Chondrocyte (in vitro differentiated cells): ENCODE results near the gene SLC25A21. TPM values are rescaled to one million over a fixed set of nuclear protein-coding genes. Genes with fewer than 3 reads are reported as not detected.

Source experiments
- DNase-seq: peaks from one replicate; pipeline ENCODE4 v3.0.0; 2021; ENCODE audit warnings: mixed read lengths, low spot score
- H3K27ac Mint-ChIP-seq: one replicate; pipeline ENCODE4 v1.8.0; 2021; ENCODE audit warnings: mild to moderate bottlenecking, moderate library complexity, mixed read lengths; ENCODE audit not compliant: unreplicated experiment
- H3K27me3 Mint-ChIP-seq: 2 replicates; pipeline ENCODE4 v1.8.0; 2021; ENCODE audit warnings: low read depth, mixed read lengths
- H3K36me3 Mint-ChIP-seq: 2 replicates; pipeline ENCODE4 v1.8.0; 2021; ENCODE audit warnings: low read depth, mixed read lengths
- H3K4me1 Mint-ChIP-seq: 2 replicates; pipeline ENCODE4 v1.8.0; 2021; ENCODE audit warnings: low read depth, mild to moderate bottlenecking, mixed read lengths
- H3K4me3 Mint-ChIP-seq: one replicate; pipeline ENCODE4 v1.8.0; 2021; ENCODE audit warnings: mild to moderate bottlenecking, moderate library complexity, mixed read lengths; ENCODE audit not compliant: unreplicated experiment
- H3K9me3 Mint-ChIP-seq: 2 replicates; pipeline ENCODE4 v1.8.0; 2021; ENCODE audit warnings: low read depth, mixed read lengths
- total RNA-seq: library from RNA; stranded (reverse); gene quantifications from 3 replicates; pipeline ENCODE4 v1.2.1, GENCODE V29; 2021
- TF ChIP-seq, protein P1 (sequence below): fragments of 200-600 bp; sonication (generic); IDR thresholded peaks from 2 replicates; pipeline ENCODE4 v1.5.0; 2021; ENCODE audit warnings: antibody characterized with exemption, mild to moderate bottlenecking, moderate library complexity

Gene SLC25A21
- total RNA-seq, 1 donor from 2014 or later: 0.22 TPM

DNA sequence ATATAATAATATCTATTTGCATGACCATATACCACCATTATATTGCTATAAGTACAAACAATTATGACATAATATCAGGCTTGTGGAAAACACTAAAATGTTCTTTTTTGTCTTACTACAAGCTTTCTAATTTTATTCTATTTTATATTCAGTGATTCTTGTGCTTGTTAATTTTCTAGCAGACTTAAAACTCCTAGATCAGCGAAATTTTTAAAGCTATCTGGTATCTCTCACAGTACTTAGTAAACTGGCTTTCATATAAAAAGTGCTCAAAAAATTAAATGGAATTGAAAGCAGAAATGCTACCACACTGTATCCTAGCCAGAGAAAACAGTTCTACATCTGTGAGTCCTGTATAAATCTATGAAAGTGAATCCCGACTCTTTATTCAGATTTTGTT lies 405.4 kb downstream of the SLC25A21 start:
- peaks cover 3% of the 10 kb centered on the region for H3K9me3 Mint-ChIP-seq
- TF ChIP-seq, protein P1, sequence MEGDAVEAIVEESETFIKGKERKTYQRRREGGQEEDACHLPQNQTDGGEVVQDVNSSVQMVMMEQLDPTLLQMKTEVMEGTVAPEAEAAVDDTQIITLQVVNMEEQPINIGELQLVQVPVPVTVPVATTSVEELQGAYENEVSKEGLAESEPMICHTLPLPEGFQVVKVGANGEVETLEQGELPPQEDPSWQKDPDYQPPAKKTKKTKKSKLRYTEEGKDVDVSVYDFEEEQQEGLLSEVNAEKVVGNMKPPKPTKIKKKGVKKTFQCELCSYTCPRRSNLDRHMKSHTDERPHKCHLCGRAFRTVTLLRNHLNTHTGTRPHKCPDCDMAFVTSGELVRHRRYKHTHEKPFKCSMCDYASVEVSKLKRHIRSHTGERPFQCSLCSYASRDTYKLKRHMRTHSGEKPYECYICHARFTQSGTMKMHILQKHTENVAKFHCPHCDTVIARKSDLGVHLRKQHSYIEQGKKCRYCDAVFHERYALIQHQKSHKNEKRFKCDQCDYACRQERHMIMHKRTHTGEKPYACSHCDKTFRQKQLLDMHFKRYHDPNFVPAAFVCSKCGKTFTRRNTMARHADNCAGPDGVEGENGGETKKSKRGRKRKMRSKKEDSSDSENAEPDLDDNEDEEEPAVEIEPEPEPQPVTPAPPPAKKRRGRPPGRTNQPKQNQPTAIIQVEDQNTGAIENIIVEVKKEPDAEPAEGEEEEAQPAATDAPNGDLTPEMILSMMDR: no peak
- no peak overlapping the region for H3K27ac Mint-ChIP-seq
- no peak for DNase-seq
- no peak overlapping the region for H3K4me3 Mint-ChIP-seq
- H3K27me3 Mint-ChIP-seq: peaks cover 2% of the 10 kb centered on the region
- no peaks in the 10 kb centered on the region for H3K36me3 Mint-ChIP-seq
- H3K4me1 Mint-ChIP-seq: no peaks in the 10 kb centered on the region

DNA sequence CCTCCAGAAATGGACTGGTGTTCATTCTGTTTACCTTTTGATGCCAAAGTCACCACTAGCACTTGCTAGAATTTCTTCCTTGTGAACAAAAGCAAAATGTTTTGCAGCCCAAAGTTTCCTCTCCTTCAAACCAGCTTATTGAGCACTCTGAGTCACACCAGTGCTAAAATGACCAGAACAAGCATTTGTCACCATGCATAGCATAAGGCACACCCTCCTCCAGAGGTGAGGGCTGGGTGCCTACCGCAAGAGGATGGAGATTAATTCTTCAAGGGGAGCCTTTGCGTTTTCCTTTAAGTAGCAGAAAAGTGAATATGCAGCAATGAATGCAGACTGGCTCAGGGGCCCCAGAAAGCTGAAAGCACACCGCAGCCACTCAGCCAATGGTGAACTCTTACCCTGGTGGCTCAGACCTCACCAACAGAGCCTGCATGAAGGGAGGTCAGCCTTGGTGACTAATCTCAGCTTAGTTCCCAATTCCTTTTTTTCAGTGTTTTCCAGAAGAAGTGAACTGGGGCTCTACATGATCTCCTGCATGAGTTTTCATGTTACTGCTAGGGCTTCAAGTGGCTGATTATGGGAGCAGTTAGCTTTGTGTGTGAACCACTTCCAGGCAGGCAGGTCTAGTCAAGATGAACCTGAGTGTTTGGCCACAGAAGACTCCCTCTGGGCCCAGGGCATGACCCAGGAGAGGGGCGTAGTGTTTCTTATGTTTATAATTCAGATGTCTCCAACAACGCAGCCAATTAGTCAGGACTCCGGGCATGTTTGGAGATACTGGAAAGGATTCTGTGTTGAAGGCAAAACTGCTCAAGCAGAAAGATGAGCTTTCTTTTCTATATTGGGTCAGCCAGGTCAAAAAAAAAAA lies 414.4 kb downstream of the SLC25A21 start:
- H3K27ac Mint-ChIP-seq: no peak overlapping the region
- H3K36me3 Mint-ChIP-seq: no peaks in the 10 kb centered on the region
- TF ChIP-seq, protein P1: no peak
- H3K4me3 Mint-ChIP-seq: no peak overlapping the region
- H3K9me3 Mint-ChIP-seq: peaks cover 5% of the 10 kb centered on the region
- H3K27me3 Mint-ChIP-seq: peaks cover 11% of the 10 kb centered on the region
- no peak for DNase-seq
- no peaks in the 10 kb centered on the region for H3K4me1 Mint-ChIP-seq

DNA sequence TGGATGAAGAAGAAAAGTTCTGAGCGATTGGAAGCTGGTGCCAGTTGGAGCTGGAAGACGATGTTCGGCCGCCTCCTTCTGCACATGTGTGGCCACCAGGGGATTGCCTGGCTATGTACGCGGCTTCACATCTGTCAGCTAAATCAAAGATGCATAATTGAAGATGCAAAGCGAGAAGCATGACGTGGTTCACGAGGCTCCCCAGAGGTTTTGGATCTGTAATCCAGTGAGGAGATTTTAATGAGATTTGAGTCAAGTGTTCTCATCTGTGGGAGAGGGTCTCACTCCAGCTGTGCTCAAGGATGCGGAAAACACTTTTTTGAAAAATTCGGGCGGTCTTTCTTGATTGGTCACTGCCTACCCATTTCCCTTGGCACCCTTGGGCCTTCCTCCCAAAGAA lies 416.2 kb downstream of the SLC25A21 start:
- Mint-ChIP-seq H3K27me3 (peaks cover 11% of the 10 kb centered on the region), H3K9me3 (peaks cover 8% of the 10 kb centered on the region), H3K4me1 (no peaks in the 10 kb centered on the region), H3K27ac (no peak overlapping the region), H3K36me3 (no peaks in the 10 kb centered on the region), H3K4me3 (no peak overlapping the region)
- no peak for DNase-seq
- TF ChIP-seq, protein P1: no peak

DNA sequence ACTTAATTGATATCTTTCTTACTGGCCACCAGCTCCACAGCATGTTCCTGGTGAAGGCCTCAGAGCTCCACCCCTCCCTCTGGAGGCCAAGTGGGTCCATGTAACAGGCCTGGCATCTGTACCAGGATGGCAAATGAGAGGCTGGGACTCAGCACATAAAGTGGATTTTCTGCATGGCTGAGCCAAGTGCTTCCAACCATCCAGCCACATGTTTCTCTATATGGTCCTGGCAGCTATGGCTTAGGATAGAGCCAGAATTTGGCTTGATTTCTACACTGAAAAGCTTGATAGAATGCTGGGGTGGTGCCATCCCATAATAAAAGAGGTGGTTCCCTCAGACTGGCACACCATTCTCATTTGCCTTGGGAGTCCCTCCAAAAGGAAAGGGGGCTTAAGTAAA lies 416.6 kb downstream of the SLC25A21 start:
- Mint-ChIP-seq H3K27me3 (peaks cover 11% of the 10 kb centered on the region), H3K4me1 (no peaks in the 10 kb centered on the region), H3K27ac (no peak overlapping the region), H3K36me3 (no peaks in the 10 kb centered on the region), H3K9me3 (peaks cover 8% of the 10 kb centered on the region), H3K4me3 (no peak overlapping the region)
- TF ChIP-seq, protein P1: no peak
- DNase-seq: no peak

DNA sequence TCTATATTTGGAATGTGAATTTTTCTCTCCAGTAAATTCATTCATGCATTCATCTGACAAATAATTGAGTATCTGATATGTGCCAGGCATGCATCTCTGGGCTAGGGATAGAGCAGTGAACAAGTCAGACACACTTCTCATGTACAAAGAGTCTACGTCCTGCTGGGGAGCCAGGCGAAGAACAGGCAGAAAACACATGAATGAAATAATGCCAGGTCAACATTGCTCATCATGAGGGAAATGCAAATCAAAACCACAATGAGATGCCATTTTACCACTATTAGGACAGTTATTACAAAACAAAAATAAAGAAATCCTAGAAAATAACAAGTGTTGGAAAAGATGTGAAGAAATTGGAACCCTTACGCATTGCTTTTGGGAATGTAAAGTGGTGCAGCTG lies 420.5 kb downstream of the SLC25A21 start:
- no peak overlapping the region for H3K4me3 Mint-ChIP-seq
- H3K9me3 Mint-ChIP-seq: peaks cover 8% of the 10 kb centered on the region
- no peaks in the 10 kb centered on the region for H3K4me1 Mint-ChIP-seq
- no peak overlapping the region for H3K27ac Mint-ChIP-seq
- no peaks in the 10 kb centered on the region for H3K36me3 Mint-ChIP-seq
- TF ChIP-seq, protein P1: no peak
- no peak for DNase-seq
- peaks cover 12% of the 10 kb centered on the region for H3K27me3 Mint-ChIP-seq
